Measurements from ENCODE around the gene PITPNM2. TPM values are rescaled to one million over a fixed set of nuclear protein-coding genes. Genes with fewer than 3 reads are reported as not detected.

The PITPNM2 gene
- total RNA-seq, 2 experiments from 2014 or later = 15.3 to 17.9 TPM

DNA sequence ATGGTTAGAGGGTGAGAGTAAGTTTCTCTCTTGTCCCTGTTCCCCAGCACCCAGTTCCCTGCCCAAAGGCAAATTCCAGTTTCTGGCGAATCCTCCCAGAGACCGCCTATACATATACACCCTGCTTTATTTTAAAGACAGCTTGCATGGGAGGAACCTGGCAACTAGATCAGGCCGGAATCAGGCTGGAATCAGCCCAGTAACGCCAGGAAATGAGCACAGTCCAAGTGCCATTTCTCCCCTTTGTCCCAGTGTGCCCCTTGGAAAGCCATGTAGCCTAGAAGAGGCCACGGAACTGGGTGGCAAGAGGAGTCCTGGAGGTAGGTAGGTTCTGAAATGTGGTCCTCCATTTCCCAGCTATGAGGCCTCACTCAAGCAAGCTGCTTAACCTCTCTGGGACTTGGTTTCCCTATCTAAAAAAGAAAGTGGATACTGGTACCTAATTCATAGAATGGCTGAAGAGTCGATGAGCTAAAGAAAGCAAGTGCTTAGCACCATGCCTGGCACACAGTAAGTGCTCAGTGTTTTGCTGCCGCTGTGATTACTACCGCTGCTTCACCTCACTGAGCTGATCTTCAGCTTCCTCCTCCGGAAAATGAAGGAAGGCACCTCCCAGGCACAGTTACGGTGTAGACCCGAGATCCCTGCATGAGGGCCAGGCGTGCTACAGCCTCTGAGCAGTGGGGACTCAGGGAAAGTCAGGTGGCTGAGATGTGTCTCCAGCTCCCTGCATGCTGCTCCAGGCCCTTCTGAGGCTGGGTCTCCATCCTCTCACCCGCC lies 36.4 kb downstream of the PITPNM2 start:
- peak overlapping the region; percentile 48 for H3K27ac Mint-ChIP-seq
- ATAC-seq = no peak
- intact Hi-C loops (cut with micrococcal nuclease) = no loop called here
- POLR2A ChIA-PET = interaction anchor here (3.2 kb wide), 1 partner anchor 39 kb away, joined by 12 read pairs; no protein-coding TSS in a partner anchor
- CTCF ChIA-PET = interaction anchor here (1.6 kb wide), 1 partner anchor 39 kb away, joined by 7 read pairs; no protein-coding TSS in a partner anchor
- no peak for DNase-seq
- no peaks in the 10 kb centered on the region for H3K27me3 Mint-ChIP-seq
- H3K4me3 Mint-ChIP-seq = no peak overlapping the region
- no peaks in the 10 kb centered on the region for H3K9me3 Mint-ChIP-seq
- H3K4me1 Mint-ChIP-seq (ENCODE audit: low read depth) = peaks cover 56% of the 10 kb centered on the region
- TF ChIP-seq CTCF (IDR thresholded peaks at IDR 0.05) = no peak
- H3K36me3 Mint-ChIP-seq (ENCODE audit: low read depth) = peaks cover under 1% of the 10 kb centered on the region

- ChIA-PET CTCF (no interaction called here), POLR2A (no interaction called here)
- H3K4me1 Mint-ChIP-seq (ENCODE audit: low read depth) = peaks cover 54% of the 10 kb centered on the region
- intact Hi-C loops (cut with micrococcal nuclease) = no loop called here
- no peaks in the 10 kb centered on the region for H3K27me3 Mint-ChIP-seq
- DNase-seq (no peak), ATAC-seq (no peak)
- peak overlapping the region; percentile 20 for H3K27ac Mint-ChIP-seq
- no peak for TF ChIP-seq CTCF (IDR thresholded peaks at IDR 0.05)
- peaks cover 12% of the 10 kb centered on the region for H3K36me3 Mint-ChIP-seq (ENCODE audit: low read depth)
- no peak overlapping the region for H3K4me3 Mint-ChIP-seq
- no peaks in the 10 kb centered on the region for H3K9me3 Mint-ChIP-seq
Measured at GRCh38 chr12:123113026-123113425, 37.9 kb downstream of the PITPNM2 start.

- CTCF ChIA-PET = interaction anchor here (0.9 to 1.5 kb wide), 2 partner anchors 10 to 30 kb away, joined by 3 read pairs; no protein-coding TSS in a partner anchor
- no peak overlapping the region for H3K4me3 Mint-ChIP-seq
- DNase-seq (peak; percentile 71), ATAC-seq (peak; percentile 31)
- POLR2A ChIA-PET = interaction anchor here (0.7 kb wide), 1 partner anchor 877 kb away, joined by 3 read pairs; no protein-coding TSS in a partner anchor
- no peak for TF ChIP-seq CTCF (IDR thresholded peaks at IDR 0.05)
- intact Hi-C loops (cut with micrococcal nuclease) = no loop called here
- peak overlapping the region; percentile 22 for H3K27ac Mint-ChIP-seq
- peaks cover 60% of the 10 kb centered on the region for H3K4me1 Mint-ChIP-seq (ENCODE audit: low read depth)
- H3K9me3 Mint-ChIP-seq = no peaks in the 10 kb centered on the region
- no peaks in the 10 kb centered on the region for H3K27me3 Mint-ChIP-seq
- H3K36me3 Mint-ChIP-seq (ENCODE audit: low read depth) = peaks cover 21% of the 10 kb centered on the region
Measured at GRCh38 chr12:123111498-123112165, 39.3 kb downstream of the PITPNM2 start.

- no peak for DNase-seq
- peaks cover 59% of the 10 kb centered on the region for H3K4me1 Mint-ChIP-seq (ENCODE audit: low read depth)
- H3K27me3 Mint-ChIP-seq = no peaks in the 10 kb centered on the region
- no peak overlapping the region for H3K27ac Mint-ChIP-seq
- no peaks in the 10 kb centered on the region for H3K9me3 Mint-ChIP-seq
- ChIA-PET POLR2A (interaction anchor here (0.8 to 1.1 kb wide), 2 partner anchors 9 to 11 kb away, joined by 3 read pairs; no protein-coding TSS in a partner anchor), CTCF (interaction anchor here (1.1 kb wide), 1 partner anchor 128 kb away, joined by 3 read pairs; no protein-coding TSS in a partner anchor)
- intact Hi-C loops (cut with micrococcal nuclease) = no loop called here
- TF ChIP-seq CTCF (IDR thresholded peaks at IDR 0.05) = no peak
- no peak overlapping the region for H3K4me3 Mint-ChIP-seq
- no peak for ATAC-seq
- H3K36me3 Mint-ChIP-seq (ENCODE audit: low read depth) = peaks cover 21% of the 10 kb centered on the region
Measured at GRCh38 chr12:123109319-123109772, 41.5 kb downstream of the PITPNM2 start.
